ENCODE results near the gene MRAS.

DNA sequence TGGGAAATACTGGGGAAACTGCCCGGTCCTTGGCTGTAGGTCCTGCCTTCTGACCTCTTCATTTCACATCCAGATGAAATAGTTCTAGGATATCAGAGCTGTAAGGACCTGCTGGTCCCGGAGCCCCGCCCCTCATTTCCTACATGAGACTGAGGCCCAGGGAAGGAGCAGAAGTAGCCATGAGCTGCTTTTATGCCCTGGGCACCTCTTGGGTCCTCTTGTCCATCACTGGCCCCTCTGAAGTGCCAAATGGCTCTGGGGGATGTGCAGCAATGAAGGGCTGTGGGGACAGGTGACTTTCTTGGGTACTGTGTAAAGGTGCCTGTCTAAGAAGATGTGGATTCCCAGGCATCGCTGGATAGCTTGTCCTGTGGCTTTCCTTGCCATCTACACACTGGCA, 45.8 kb downstream of the MRAS start:
- TF ChIP-seq, protein P1, sequence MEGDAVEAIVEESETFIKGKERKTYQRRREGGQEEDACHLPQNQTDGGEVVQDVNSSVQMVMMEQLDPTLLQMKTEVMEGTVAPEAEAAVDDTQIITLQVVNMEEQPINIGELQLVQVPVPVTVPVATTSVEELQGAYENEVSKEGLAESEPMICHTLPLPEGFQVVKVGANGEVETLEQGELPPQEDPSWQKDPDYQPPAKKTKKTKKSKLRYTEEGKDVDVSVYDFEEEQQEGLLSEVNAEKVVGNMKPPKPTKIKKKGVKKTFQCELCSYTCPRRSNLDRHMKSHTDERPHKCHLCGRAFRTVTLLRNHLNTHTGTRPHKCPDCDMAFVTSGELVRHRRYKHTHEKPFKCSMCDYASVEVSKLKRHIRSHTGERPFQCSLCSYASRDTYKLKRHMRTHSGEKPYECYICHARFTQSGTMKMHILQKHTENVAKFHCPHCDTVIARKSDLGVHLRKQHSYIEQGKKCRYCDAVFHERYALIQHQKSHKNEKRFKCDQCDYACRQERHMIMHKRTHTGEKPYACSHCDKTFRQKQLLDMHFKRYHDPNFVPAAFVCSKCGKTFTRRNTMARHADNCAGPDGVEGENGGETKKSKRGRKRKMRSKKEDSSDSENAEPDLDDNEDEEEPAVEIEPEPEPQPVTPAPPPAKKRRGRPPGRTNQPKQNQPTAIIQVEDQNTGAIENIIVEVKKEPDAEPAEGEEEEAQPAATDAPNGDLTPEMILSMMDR (IDR thresholded peaks at IDR 0.05): no peak
- no peak for TF ChIP-seq POLR2A (IDR thresholded peaks at IDR 0.05)

All from testis (tissue), 2 donors.